MM.1S (cell line): ENCODE results near the gene PHF21B.

ENCODE experiments used
- DNase-seq: peaks from one replicate; pipeline ENCODE4 v3.0.0-alpha.2; 2015
- H2AFZ ChIP-seq: fragments of 300-600 bp; sonication (generic); 2 replicates; pipeline ENCODE4 v1.6.0; 2016; ENCODE audit warnings: antibody characterized with exemption, low read length
- H3F3A ChIP-seq: fragments of 300-600 bp; sonication (generic); 2 replicates; pipeline ENCODE4 v1.6.1; 2016; ENCODE audit warnings: mild to moderate bottlenecking, antibody characterized with exemption, low read length, moderate library complexity, mixed read lengths; ENCODE audit not compliant: insufficient read depth
- H3K27ac ChIP-seq: fragments of 300-600 bp; sonication (generic); 2 replicates; pipeline ENCODE4 v1.5.1; 2016; ENCODE audit warnings: mild to moderate bottlenecking, low read length
- H3K27me3 ChIP-seq: fragments of 300-600 bp; sonication (generic); replicated peaks from 2 replicates; pipeline ENCODE4 v1.6.0; 2016; ENCODE audit warnings: low read length; ENCODE audit not compliant: insufficient read depth
- H3K36me3 ChIP-seq: fragments of 300-600 bp; sonication (generic); replicated peaks from 2 replicates; pipeline ENCODE4 v1.6.1; 2016; ENCODE audit warnings: mild to moderate bottlenecking, low read length, mixed read lengths; ENCODE audit not compliant: insufficient read depth
- H3K4me1 ChIP-seq: fragments of 300-600 bp; sonication (generic); 2 replicates; pipeline ENCODE4 v1.6.1; 2016; ENCODE audit warnings: low read length, mixed read lengths
- H3K4me2 ChIP-seq: fragments of 300-600 bp; sonication (generic); 2 replicates; pipeline ENCODE4 v1.6.0; 2016; ENCODE audit warnings: low read depth, low read length
- H3K4me3 ChIP-seq: fragments of 300-600 bp; sonication (generic); 2 replicates; pipeline ENCODE4 v1.5.1; 2016; ENCODE audit warnings: low read length, mixed read lengths
- H3K79me2 ChIP-seq: fragments of 300-600 bp; sonication (generic); 2 replicates; pipeline ENCODE4 v1.6.1; 2016; ENCODE audit warnings: mixed run types, low read length, mixed read lengths
- H3K9ac ChIP-seq: fragments of 300-600 bp; sonication (generic); 2 replicates; pipeline ENCODE4 v1.6.1; 2016; ENCODE audit warnings: low read length, mixed read lengths
- H3K9me2 ChIP-seq: fragments of 300-600 bp; sonication (generic); replicated peaks from 2 replicates; pipeline ENCODE4 v1.6.1; 2016; ENCODE audit warnings: mild to moderate bottlenecking, low read length, mixed read lengths; ENCODE audit not compliant: insufficient read depth
- H3K9me3 ChIP-seq: fragments of 300-600 bp; sonication (generic); replicated peaks from 2 replicates; pipeline ENCODE4 v1.6.1; 2016; ENCODE audit warnings: mild to moderate bottlenecking, low read length, mixed read lengths; ENCODE audit not compliant: insufficient read depth
- H4K20me1 ChIP-seq: fragments of 300-600 bp; sonication (generic); 2 replicates; pipeline ENCODE4 v1.6.1; 2016; ENCODE audit warnings: mild to moderate bottlenecking, low read length, moderate library complexity, mixed read lengths; ENCODE audit not compliant: insufficient read depth
- CTCF ChIP-seq: fragments of 300-600 bp; sonication (generic); IDR thresholded peaks from 2 replicates; pipeline ENCODE4 v1.5.1; 2016; ENCODE audit warnings: antibody characterized with exemption, low read length, mixed read lengths
- EZH2 ChIP-seq: fragments of 300-600 bp; sonication (generic); optimal IDR thresholded peaks from 2 replicates; pipeline ENCODE3; 2017; ENCODE audit warnings: low read depth, mild to moderate bottlenecking, antibody characterized with exemption, low read length, mixed read lengths
- EZH2phosphoT487 ChIP-seq: fragments of 300-600 bp; sonication (generic); IDR thresholded peaks from 2 replicates; pipeline ENCODE4 v1.6.1; 2018; ENCODE audit warnings: antibody characterized with exemption, low read length

PHF21B gene

GRCh38 chr22:44919691-44920090, 90.1 kb downstream of the PHF21B start:
- H3K27ac ChIP-seq: no peak overlapping the region
- no peaks in the 10 kb centered on the region for H4K20me1 ChIP-seq
- H3K27me3 ChIP-seq: peaks cover 94% of the 10 kb centered on the region
- no peak overlapping the region for H3K9ac ChIP-seq
- no peaks in the 10 kb centered on the region for H3F3A ChIP-seq
- H3K79me2 ChIP-seq: no peaks in the 10 kb centered on the region
- H3K4me1 ChIP-seq: no peaks in the 10 kb centered on the region
- no peaks in the 10 kb centered on the region for H3K36me3 ChIP-seq
- no peak overlapping the region for H2AFZ ChIP-seq
- H3K4me2 ChIP-seq: no peak overlapping the region
- TF ChIP-seq CTCF: no peak
- TF ChIP-seq EZH2phosphoT487: no peak
- no peak for TF ChIP-seq EZH2
- no peaks in the 10 kb centered on the region for H3K9me3 ChIP-seq
- DNase-seq: no peak
- H3K4me3 ChIP-seq: no peak overlapping the region
- no peaks in the 10 kb centered on the region for H3K9me2 ChIP-seq

DNA sequence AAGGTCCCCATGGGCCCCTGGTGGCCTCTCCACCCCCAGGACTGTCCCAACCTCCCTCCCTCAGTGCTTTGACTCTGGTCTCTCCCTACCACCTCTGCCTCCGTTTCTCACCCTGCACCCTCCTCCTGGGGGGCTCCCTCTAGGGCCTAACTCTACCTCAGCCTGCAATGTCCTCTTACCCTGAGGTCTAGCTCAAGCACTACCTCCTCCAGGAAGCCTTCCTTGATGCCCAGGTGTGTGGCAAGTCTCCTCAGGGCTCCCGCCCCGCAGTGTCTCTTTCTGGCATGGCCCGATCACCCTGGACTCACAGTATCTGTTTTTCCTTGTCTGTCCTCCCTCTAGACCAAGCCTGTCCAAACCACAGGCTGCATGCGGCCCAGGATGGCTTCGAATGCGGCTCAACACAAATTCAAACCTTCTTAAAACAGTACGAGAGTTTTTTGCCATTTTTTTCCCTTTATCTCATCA, 90.8 kb downstream of the PHF21B start:
- Histone ChIP-seq H3K27ac (no peak overlapping the region), H3K4me3 (no peak overlapping the region), H3K79me2 (no peaks in the 10 kb centered on the region), H3K36me3 (no peaks in the 10 kb centered on the region), H3F3A (no peaks in the 10 kb centered on the region), H4K20me1 (no peaks in the 10 kb centered on the region), H2AFZ (no peak overlapping the region), H3K4me1 (no peaks in the 10 kb centered on the region), H3K4me2 (no peak overlapping the region), H3K9me3 (no peaks in the 10 kb centered on the region), H3K9ac (no peak overlapping the region), H3K27me3 (peaks cover 94% of the 10 kb centered on the region), H3K9me2 (no peaks in the 10 kb centered on the region)
- TF ChIP-seq EZH2: no peak
- DNase-seq: no peak

- H3K4me1 ChIP-seq: no peaks in the 10 kb centered on the region
- no peak for DNase-seq
- TF ChIP-seq EZH2phosphoT487: no peak
- TF ChIP-seq CTCF: no peak
- TF ChIP-seq EZH2: no peak
- no peak overlapping the region for H2AFZ ChIP-seq
- peaks cover 94% of the 10 kb centered on the region for H3K27me3 ChIP-seq
- H4K20me1 ChIP-seq: no peaks in the 10 kb centered on the region
- no peak overlapping the region for H3K9ac ChIP-seq
- H3K9me3 ChIP-seq: no peaks in the 10 kb centered on the region
- no peak overlapping the region for H3K4me2 ChIP-seq
- H3K4me3 ChIP-seq: no peak overlapping the region
- H3K27ac ChIP-seq: no peak overlapping the region
- no peaks in the 10 kb centered on the region for H3F3A ChIP-seq
- no peaks in the 10 kb centered on the region for H3K36me3 ChIP-seq
- H3K9me2 ChIP-seq: no peaks in the 10 kb centered on the region
- H3K79me2 ChIP-seq: no peaks in the 10 kb centered on the region
Measured at GRCh38 chr22:44918166-44918924, 91.5 kb downstream of the PHF21B start.
